Calu3 (cell line): ENCODE data around the gene PRMT5. TPM values are rescaled to one million over a fixed set of nuclear protein-coding genes. Genes with fewer than 3 reads are reported as not detected.

ENCODE experiments used
- BruUV-seq: library from RNA; stranded (reverse); fragments of 400-500 nt; replicated peaks from 2 replicates; lab custom pipeline; 2021; lab: Mats Ljungman, UMichigan
- CTCF ChIA-PET: fragments of 300-600 bp; sonication (Branson Sonifier 250); formaldehyde crosslinking; loops from one replicate; lab custom pipeline; 2022; ENCODE audit warnings: antibody characterized with exemption; lab: Charles Lee
- DNase-seq: peaks from one replicate; pipeline ENCODE4 v3.0.0; 2022
- H3K27ac Mint-ChIP-seq: one replicate; pipeline ENCODE4 v1.8.0; 2022; ENCODE audit warnings: mixed read lengths; ENCODE audit not compliant: unreplicated experiment
- H3K27me3 Mint-ChIP-seq: one replicate; pipeline ENCODE4 v1.8.0; 2022; ENCODE audit warnings: mixed read lengths; ENCODE audit not compliant: unreplicated experiment
- H3K36me3 Mint-ChIP-seq: one replicate; pipeline ENCODE4 v1.8.0; 2022; ENCODE audit warnings: mild to moderate bottlenecking, moderate library complexity, mixed read lengths; ENCODE audit not compliant: insufficient read depth, unreplicated experiment
- H3K4me1 Mint-ChIP-seq: one replicate; pipeline ENCODE4 v1.8.0; 2022; ENCODE audit warnings: mild to moderate bottlenecking, low read depth, mixed read lengths; ENCODE audit not compliant: unreplicated experiment
- H3K4me3 Mint-ChIP-seq: one replicate; pipeline ENCODE4 v1.8.0; 2022; ENCODE audit warnings: mild to moderate bottlenecking, low read depth, moderate library complexity, mixed read lengths; ENCODE audit not compliant: unreplicated experiment
- H3K9me3 Mint-ChIP-seq: one replicate; pipeline ENCODE4 v1.8.0; 2022; ENCODE audit warnings: low read depth, mixed read lengths; ENCODE audit not compliant: unreplicated experiment
- intact Hi-C: fragments of 100-400 bp; cut with micrococcal nuclease; formaldehyde crosslinking; loops from one replicate; pipeline ENCODE4 v1.10.0; 2022; ENCODE audit not compliant: unreplicated experiment
- total RNA-seq: library from RNA; stranded (reverse); gene quantifications from 2 replicates; pipeline ENCODE4 v1.2.3, GENCODE V29; 2022
- TF ChIP-seq, protein P1 (sequence below): fragments of 200-600 bp; IDR thresholded peaks from one replicate; pipeline ENCODE4 v1.8.0; 2022; ENCODE audit warnings: antibody characterized with exemption; ENCODE audit not compliant: unreplicated experiment

PRMT5 gene
- total RNA-seq, 1 experiment from 2014 or later = 101 TPM

DNA sequence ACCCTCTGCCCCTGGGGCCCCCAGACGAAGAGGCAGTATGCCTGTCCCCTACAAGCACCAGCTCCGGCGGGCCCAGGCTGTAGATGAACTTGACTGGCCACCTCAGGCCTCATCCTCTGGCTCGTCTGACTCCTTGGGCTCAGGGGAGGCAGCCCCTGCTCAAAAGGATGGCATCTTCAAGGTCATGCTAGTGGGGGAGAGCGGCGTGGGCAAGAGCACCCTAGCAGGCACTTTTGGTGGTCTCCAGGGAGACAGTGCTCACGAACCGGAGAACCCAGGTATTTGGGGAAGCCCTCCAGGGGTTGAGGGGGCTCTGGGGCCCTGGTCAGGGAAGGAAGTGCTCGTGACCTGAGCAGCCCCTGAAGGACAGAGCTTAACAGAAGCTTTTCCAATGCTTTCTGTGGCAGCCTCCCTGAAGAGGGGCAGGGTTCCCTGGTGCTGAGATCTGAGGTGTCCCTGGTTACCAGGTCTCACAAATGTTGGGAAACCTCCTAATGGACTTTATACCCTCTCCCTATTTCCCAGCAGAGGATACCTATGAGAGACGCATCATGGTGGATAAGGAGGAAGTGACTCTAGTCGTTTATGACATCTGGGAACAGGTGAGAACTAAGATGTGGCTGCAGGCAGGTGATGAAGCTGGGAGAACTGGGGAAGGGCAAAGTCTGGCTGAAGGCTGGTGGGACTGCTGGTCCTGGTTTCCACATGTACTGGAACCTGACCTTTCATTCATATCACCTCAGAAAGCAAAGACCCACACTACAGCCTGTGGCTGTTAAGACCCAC is 44.2 kb downstream of the PRMT5 start:
- peaks cover 31% of the 10 kb centered on the region for H3K4me1 Mint-ChIP-seq
- H3K36me3 Mint-ChIP-seq = peaks cover 39% of the 10 kb centered on the region
- no TSS peak for BruUV-seq
- intact Hi-C loops = no loop called here
- H3K27ac Mint-ChIP-seq = no peak overlapping the region
- H3K27me3 Mint-ChIP-seq = no peaks in the 10 kb centered on the region
- peak overlapping the region; percentile 11 for H3K4me3 Mint-ChIP-seq
- DNase-seq = no peak
- no peaks in the 10 kb centered on the region for H3K9me3 Mint-ChIP-seq
- CTCF ChIA-PET = interaction anchor here (0.8 to 1.6 kb wide), 3 partner anchors 14 to 184 kb away, joined by 3 to 4 read pairs (median 4); partner anchors contain the start of gene LRP10
- TF ChIP-seq, protein P1, sequence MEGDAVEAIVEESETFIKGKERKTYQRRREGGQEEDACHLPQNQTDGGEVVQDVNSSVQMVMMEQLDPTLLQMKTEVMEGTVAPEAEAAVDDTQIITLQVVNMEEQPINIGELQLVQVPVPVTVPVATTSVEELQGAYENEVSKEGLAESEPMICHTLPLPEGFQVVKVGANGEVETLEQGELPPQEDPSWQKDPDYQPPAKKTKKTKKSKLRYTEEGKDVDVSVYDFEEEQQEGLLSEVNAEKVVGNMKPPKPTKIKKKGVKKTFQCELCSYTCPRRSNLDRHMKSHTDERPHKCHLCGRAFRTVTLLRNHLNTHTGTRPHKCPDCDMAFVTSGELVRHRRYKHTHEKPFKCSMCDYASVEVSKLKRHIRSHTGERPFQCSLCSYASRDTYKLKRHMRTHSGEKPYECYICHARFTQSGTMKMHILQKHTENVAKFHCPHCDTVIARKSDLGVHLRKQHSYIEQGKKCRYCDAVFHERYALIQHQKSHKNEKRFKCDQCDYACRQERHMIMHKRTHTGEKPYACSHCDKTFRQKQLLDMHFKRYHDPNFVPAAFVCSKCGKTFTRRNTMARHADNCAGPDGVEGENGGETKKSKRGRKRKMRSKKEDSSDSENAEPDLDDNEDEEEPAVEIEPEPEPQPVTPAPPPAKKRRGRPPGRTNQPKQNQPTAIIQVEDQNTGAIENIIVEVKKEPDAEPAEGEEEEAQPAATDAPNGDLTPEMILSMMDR = no peak

DNA sequence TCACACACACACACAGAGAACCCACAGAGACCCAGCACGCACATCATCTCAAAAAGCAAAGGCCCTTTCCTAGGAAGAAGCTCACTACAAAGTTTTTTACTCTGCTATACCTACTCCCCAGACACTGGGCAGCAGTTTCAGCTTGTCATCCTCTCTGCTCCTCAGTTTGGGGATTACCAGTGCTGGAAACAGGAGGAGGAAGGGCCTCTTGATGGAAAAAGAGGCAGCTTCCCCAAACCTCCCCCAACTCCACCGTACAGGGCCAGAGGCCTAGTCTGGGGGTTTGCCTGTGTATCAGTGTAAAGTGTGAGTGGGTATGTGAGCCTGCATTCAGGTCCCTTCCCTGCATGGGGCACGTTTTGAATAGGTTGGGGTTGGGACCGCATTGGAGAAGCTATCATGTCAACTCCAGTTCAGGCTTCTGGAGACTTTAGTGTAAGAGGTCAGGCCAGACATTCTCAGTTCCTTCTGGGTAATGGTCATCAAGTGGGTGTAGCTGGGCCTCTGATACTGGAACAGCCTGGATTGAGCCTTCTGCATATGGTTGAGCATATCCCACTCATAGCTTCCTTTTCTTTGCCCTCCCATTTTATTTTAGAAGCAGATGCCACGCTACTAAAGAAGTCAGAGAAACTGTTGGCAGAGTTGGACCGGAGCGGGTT is 45.0 kb downstream of the PRMT5 start:
- no peak for DNase-seq
- peak overlapping the region; percentile 64 for H3K4me3 Mint-ChIP-seq
- TF ChIP-seq, protein P1 = no peak
- peaks cover 26% of the 10 kb centered on the region for H3K4me1 Mint-ChIP-seq
- intact Hi-C loops = no loop called here
- H3K36me3 Mint-ChIP-seq = peaks cover 39% of the 10 kb centered on the region
- H3K27me3 Mint-ChIP-seq = no peaks in the 10 kb centered on the region
- CTCF ChIA-PET = interaction anchor here (1.5 to 1.6 kb wide), 2 partner anchors 13 to 16 kb away, joined by 4 read pairs; partner anchors contain the start of gene LRP10
- no peaks in the 10 kb centered on the region for H3K9me3 Mint-ChIP-seq
- no TSS peak for BruUV-seq
- peak overlapping the region; percentile 11 for H3K27ac Mint-ChIP-seq

DNA sequence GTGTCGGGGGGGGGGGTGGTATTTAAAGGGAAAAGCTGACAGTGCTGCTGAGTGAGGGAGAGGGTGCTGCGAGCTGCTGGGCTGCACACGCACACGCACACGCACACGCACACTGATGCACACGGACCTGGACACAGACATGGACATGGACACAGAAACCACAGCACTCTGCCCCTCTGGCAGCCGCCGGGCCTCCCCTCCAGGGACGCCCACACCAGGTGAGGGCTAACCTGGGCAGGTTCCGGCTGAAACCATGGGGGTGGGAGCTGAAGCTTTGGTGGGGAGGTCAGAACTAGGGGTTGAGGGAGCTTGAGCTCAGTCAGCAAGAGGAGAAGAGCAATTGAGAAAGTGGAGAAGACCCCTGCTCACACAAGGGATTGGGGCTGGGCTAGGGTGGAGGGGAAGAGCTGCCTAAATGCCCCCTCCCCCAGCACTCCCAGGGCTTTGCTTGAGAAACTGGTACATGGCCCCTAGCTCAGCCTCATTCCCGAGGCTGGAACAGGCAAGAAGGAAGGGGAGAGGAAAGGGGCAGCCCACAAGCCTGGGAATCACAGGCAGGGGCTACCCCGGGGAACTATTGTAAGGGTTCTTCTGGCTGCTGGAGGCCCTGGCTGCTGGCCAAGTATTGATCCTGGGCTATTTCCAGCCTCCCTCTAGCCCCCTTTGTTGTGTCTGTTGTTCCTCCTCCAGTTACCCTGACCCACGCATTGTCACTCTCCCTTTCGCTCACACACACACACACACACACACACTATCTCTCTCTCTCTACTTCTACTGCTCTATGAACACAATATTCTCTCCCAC is 45.8 kb downstream of the PRMT5 start, which contains the start of gene REM2:
REM2 (plus strand) TSS at position 50 of the 804 bp plus-strand sequence; CDS start at position 116, 66 bp downstream.
- DNase-seq = peak; percentile 64
- CTCF ChIA-PET = interaction anchor here (1.6 kb wide), 1 partner anchor 17 kb away, joined by 4 read pairs; no protein-coding TSS in a partner anchor
- intact Hi-C loops = no loop called here
- H3K4me3 Mint-ChIP-seq = peak within 1 kb of the TSS; percentile 64
- peaks cover 26% of the 10 kb centered on the region for H3K4me1 Mint-ChIP-seq
- no peaks in the 10 kb centered on the region for H3K9me3 Mint-ChIP-seq
- TF ChIP-seq, protein P1 = no peak
- H3K27me3 Mint-ChIP-seq = no peaks in the 10 kb centered on the region
- peak within 1 kb of the TSS; percentile 11 for H3K27ac Mint-ChIP-seq
- H3K36me3 Mint-ChIP-seq = peaks cover 48% of the 10 kb centered on the region
- BruUV-seq = no TSS peak
